HG02938 (cell line): ENCODE results near the gene EPN3.

ENCODE experiments used
- ATAC-seq: cut with Tn5 transposase; IDR thresholded peaks from one replicate; pipeline ENCODE4 v1.9.1; 2021; ENCODE audit warnings: mild to moderate bottlenecking, moderate library complexity; ENCODE audit not compliant: unreplicated experiment

EPN3 gene

GRCh38 chr17:50565402-50566350, 33.1 kb downstream of the EPN3 start:
- ATAC-seq, result no peak

- no peak for ATAC-seq
These were observed 34.4 kb downstream of the EPN3 start for GRCh38 chr17:50566886-50567285.

- no peak for ATAC-seq
These were observed 36.1 kb downstream of the EPN3 start for GRCh38 chr17:50568659-50569058.

- no peak for ATAC-seq
These were observed 37.1 kb downstream of the EPN3 start for GRCh38 chr17:50569592-50569991.

- no peak for ATAC-seq
These were observed 37.5 kb downstream of the EPN3 start for GRCh38 chr17:50570032-50570431.

GRCh38 chr17:50570528-50570927, 38.0 kb downstream of the EPN3 start:
- no peak for ATAC-seq

GRCh38 chr17:50571681-50572080, 39.1 kb downstream of the EPN3 start:
- ATAC-seq, result no peak

- no peak for ATAC-seq
These were observed 40.0 kb downstream of the EPN3 start for GRCh38 chr17:50572541-50572940.

GRCh38 chr17:50573866-50574611, 41.5 kb downstream of the EPN3 start:
- no peak for ATAC-seq

- ATAC-seq, result no peak
These were observed 43.2 kb downstream of the EPN3 start for GRCh38 chr17:50575581-50576210.

GRCh38 chr17:50576864-50577263, 44.3 kb downstream of the EPN3 start:
- no peak for ATAC-seq

- ATAC-seq, result no peak
These were observed 45.0 kb downstream of the EPN3 start for GRCh38 chr17:50577451-50577954.

GRCh38 chr17:50578173-50578572, 45.6 kb downstream of the EPN3 start:
- no peak for ATAC-seq

GRCh38 chr17:50579399-50579798, 46.9 kb downstream of the EPN3 start:
- no peak for ATAC-seq

- ATAC-seq, result no peak
These were observed 48.1 kb downstream of the EPN3 start for GRCh38 chr17:50580646-50581045.

- ATAC-seq, result no peak
These were observed 48.8 kb downstream of the EPN3 start for GRCh38 chr17:50581316-50581715.

GRCh38 chr17:50582741-50583140, 50.2 kb downstream of the EPN3 start:
- ATAC-seq, result no peak

GRCh38 chr17:50583641-50584040, 51.1 kb downstream of the EPN3 start:
- ATAC-seq, result no peak

GRCh38 chr17:50584116-50584515, 51.6 kb downstream of the EPN3 start:
- ATAC-seq, result no peak

GRCh38 chr17:50584749-50585148, 52.2 kb downstream of the EPN3 start:
- ATAC-seq, result no peak

- ATAC-seq, result no peak
These were observed 52.8 kb downstream of the EPN3 start for GRCh38 chr17:50585346-50585745.
